ENCODE results near the gene USP32.
"Not testable (repeated sequence)": the region's sequence is repeated elsewhere in the genome, so short reads cannot be mapped to it uniquely, and the experiment has no call there.

Gene USP32

GRCh38 chr17:60435244-60436167 lies 43.6 kb upstream of the USP32 start:
- TF ChIP-seq EZH2 (IDR thresholded peaks at IDR 0.05; ENCODE audit: borderline replicate concordance, low read length) (no peak), CTCF (IDR thresholded peaks at IDR 0.05; ENCODE audit: low read length) (peak; percentile 92)
- Histone ChIP-seq H3K79me2 (ENCODE audit: insufficient read depth, low read length) (no peaks in the 10 kb centered on the region), H3K4me2 (ENCODE audit: low read length) (no peak overlapping the region), H3K9me3 (ENCODE audit: low read length) (peaks cover 10% of the 10 kb centered on the region), H4K20me1 (ENCODE audit: insufficient read depth, low read length) (no peaks in the 10 kb centered on the region), H3K9me2 (ENCODE audit: low read depth, low read length) (no peaks in the 10 kb centered on the region), H3K27ac (ENCODE audit: low read depth, low read length, poor library complexity, severe bottlenecking) (no peak overlapping the region), H3K36me3 (ENCODE audit: insufficient read depth, low read length) (no peaks in the 10 kb centered on the region; the same call in 1 of the 2 replicates), H3K4me1 (ENCODE audit: insufficient read depth, low read length, severe bottlenecking) (peaks cover 36% of the 10 kb centered on the region), H3K27me3 (ENCODE audit: insufficient read depth, low read length) (peaks cover 3% of the 10 kb centered on the region; the same call in 1 of the 2 replicates), H2AFZ (ENCODE audit: low read length) (no peak overlapping the region), H3K9ac (ENCODE audit: low read length) (no peak overlapping the region), H3K4me3 (ENCODE audit: low read depth, low read length, poor library complexity, severe bottlenecking) (no peak overlapping the region), H3F3A (ENCODE audit: insufficient read depth, low read length) (no peaks in the 10 kb centered on the region)

- peaks cover 22% of the 10 kb centered on the region for H3K4me1 ChIP-seq (ENCODE audit: insufficient read depth, low read length, severe bottlenecking)
- not testable (repeated sequence) for H3K79me2 ChIP-seq (ENCODE audit: insufficient read depth, low read length); H3K36me3 ChIP-seq (ENCODE audit: insufficient read depth, low read length)
Observed at GRCh38 chr17:60433021-60433997, 41.4 kb upstream of the USP32 start.

DNA sequence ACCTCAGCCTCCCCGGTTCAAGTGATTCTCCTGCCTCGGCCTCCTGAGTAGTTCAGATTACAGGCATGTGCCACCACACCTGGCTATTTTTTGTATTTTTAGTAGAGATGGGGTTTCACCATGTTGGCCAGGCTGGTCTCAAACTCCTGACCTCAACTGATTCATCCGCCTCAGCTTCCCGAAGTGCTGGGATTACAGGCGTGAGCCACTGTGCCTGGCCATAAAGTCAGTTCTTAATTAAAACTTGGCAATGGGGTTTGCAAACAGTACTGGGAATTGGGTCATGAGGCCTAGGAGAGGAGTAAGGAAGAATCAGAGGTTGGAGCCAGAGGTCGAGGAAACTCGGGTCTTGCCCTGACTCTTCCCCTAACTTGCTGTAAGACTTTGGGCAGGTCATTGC lies 38.6 kb upstream of the USP32 start:
- not testable (repeated sequence) for H2AFZ ChIP-seq (ENCODE audit: low read length); H3K9ac ChIP-seq (ENCODE audit: low read length); H3K36me3 ChIP-seq (ENCODE audit: insufficient read depth, low read length)

More at GRCh38 chr17:60433021-60433997, 41.4 kb upstream of the USP32 start:
- not testable (repeated sequence) for H3K27ac ChIP-seq (ENCODE audit: low read depth, low read length, poor library complexity, severe bottlenecking); H3K27me3 ChIP-seq (ENCODE audit: insufficient read depth, low read length); H3K9me2 ChIP-seq (ENCODE audit: low read depth, low read length); H3K4me3 ChIP-seq (ENCODE audit: low read depth, low read length, poor library complexity, severe bottlenecking); H4K20me1 ChIP-seq (ENCODE audit: insufficient read depth, low read length); H3K4me2 ChIP-seq (ENCODE audit: low read length); H3F3A ChIP-seq (ENCODE audit: insufficient read depth, low read length); H2AFZ ChIP-seq (ENCODE audit: low read length); H3K9ac ChIP-seq (ENCODE audit: low read length)
- H3K9me3 ChIP-seq (ENCODE audit: low read length): peaks cover 10% of the 10 kb centered on the region

DNA sequence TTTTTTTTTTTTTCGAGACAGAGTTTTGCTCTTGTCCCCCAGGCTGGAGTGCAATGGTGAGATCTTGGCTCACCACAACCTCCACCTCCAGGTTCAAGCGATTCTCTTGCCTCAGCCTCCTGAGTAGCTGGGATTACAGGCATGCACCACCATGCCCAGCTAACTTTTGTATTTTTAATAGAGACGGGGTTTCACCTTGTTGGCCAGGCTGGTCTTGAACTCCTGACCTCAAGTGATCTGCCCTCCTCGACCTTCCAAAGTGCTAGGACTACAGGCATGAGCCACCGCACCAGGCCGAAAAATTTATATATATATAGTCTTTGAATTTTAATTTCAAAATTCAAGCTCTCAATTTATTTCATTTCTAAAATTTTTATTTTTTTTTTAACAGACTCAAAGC lies 36.6 kb upstream of the USP32 start:
- not testable (repeated sequence) for H3K4me3 ChIP-seq (ENCODE audit: low read depth, low read length, poor library complexity, severe bottlenecking); H3K27ac ChIP-seq (ENCODE audit: low read depth, low read length, poor library complexity, severe bottlenecking); H2AFZ ChIP-seq (ENCODE audit: low read length); H3F3A ChIP-seq (ENCODE audit: insufficient read depth, low read length); H3K4me2 ChIP-seq (ENCODE audit: low read length); H3K27me3 ChIP-seq (ENCODE audit: insufficient read depth, low read length); H3K9me2 ChIP-seq (ENCODE audit: low read depth, low read length); H4K20me1 ChIP-seq (ENCODE audit: insufficient read depth, low read length); H3K4me1 ChIP-seq (ENCODE audit: insufficient read depth, low read length, severe bottlenecking); H3K79me2 ChIP-seq (ENCODE audit: insufficient read depth, low read length); H3K36me3 ChIP-seq (ENCODE audit: insufficient read depth, low read length); H3K9ac ChIP-seq (ENCODE audit: low read length)
- H3K9me3 ChIP-seq (ENCODE audit: low read length): peaks cover 10% of the 10 kb centered on the region

More for the DNA sequence above, 38.6 kb upstream of the USP32 start:
- peaks cover 10% of the 10 kb centered on the region for H3K9me3 ChIP-seq (ENCODE audit: low read length)
- H3K27me3 ChIP-seq (ENCODE audit: insufficient read depth, low read length); H3F3A ChIP-seq (ENCODE audit: insufficient read depth, low read length); H3K27ac ChIP-seq (ENCODE audit: low read depth, low read length, poor library complexity, severe bottlenecking); H3K79me2 ChIP-seq (ENCODE audit: insufficient read depth, low read length); H3K9me2 ChIP-seq (ENCODE audit: low read depth, low read length); H3K4me1 ChIP-seq (ENCODE audit: insufficient read depth, low read length, severe bottlenecking); H3K4me2 ChIP-seq (ENCODE audit: low read length); H4K20me1 ChIP-seq (ENCODE audit: insufficient read depth, low read length); H3K4me3 ChIP-seq (ENCODE audit: low read depth, low read length, poor library complexity, severe bottlenecking): not testable (repeated sequence)

All from OCI-LY1 (cell line).